Astrocyte (in vitro differentiated cells and primary cell): ENCODE measurements around the gene PTPRD. TPM values are rescaled to one million over a fixed set of nuclear protein-coding genes. Genes with fewer than 3 reads are reported as not detected.

Experiments
- DNase-seq: peaks from one replicate; pipeline ENCODE4 v3.0.0-alpha.2; 2010; ENCODE audit warnings: low read depth
- FAIRE-seq: peaks from 2 replicates; lab custom pipeline; 2011; peaks lifted over from hg19 to GRCh38; lab: Jason Lieb, UNC
- H2AFZ ChIP-seq: 2 replicates; pipeline ENCODE4 v1.6.0; 2012; ENCODE audit warnings: low read depth, low read length, inconsistent platforms
- H3K27ac ChIP-seq: 2 replicates; pipeline ENCODE4 v1.5.1; 2011; ENCODE audit warnings: low read depth, low read length, inconsistent platforms
- H3K27me3 ChIP-seq: 2 replicates; pipeline ENCODE4 v1.6.0; 2011; ENCODE audit warnings: low read length, inconsistent platforms; ENCODE audit not compliant: insufficient read depth
- H3K36me3 ChIP-seq: 2 replicates; pipeline ENCODE4 v1.5.1; 2011; ENCODE audit warnings: low read length, inconsistent platforms; ENCODE audit not compliant: insufficient read depth
- H3K4me1 ChIP-seq: 2 replicates; pipeline ENCODE4 v1.5.1; 2011; ENCODE audit warnings: low read length, inconsistent platforms; ENCODE audit not compliant: insufficient read depth
- H3K4me2 ChIP-seq: 2 replicates; pipeline ENCODE4 v1.6.0; 2012; ENCODE audit warnings: low read length, inconsistent platforms
- H3K4me3 ChIP-seq: 2 replicates; pipeline ENCODE4 v1.5.1; 2011; ENCODE audit warnings: low read depth, mild to moderate bottlenecking, low read length, inconsistent platforms; ENCODE audit not compliant: insufficient read depth
- H3K79me2 ChIP-seq: 2 replicates; pipeline ENCODE4 v1.6.0; 2012; ENCODE audit warnings: mild to moderate bottlenecking, low read length, inconsistent platforms; ENCODE audit not compliant: insufficient read depth
- H3K9ac ChIP-seq: 2 replicates; pipeline ENCODE4 v1.6.0; 2012; ENCODE audit warnings: mild to moderate bottlenecking, low read length, inconsistent platforms
- H3K9me3 ChIP-seq: 2 replicates; pipeline ENCODE4 v1.5.1; 2012; ENCODE audit warnings: low read depth, mild to moderate bottlenecking, low read length, inconsistent platforms; ENCODE audit not compliant: insufficient read depth
- H4K20me1 ChIP-seq: 2 replicates; pipeline ENCODE4 v1.6.0; 2012; ENCODE audit warnings: low read length, inconsistent platforms; ENCODE audit not compliant: insufficient read depth
- H3K27ac Mint-ChIP-seq: one replicate; pipeline ENCODE4 v1.8.0; 2021; ENCODE audit warnings: mild to moderate bottlenecking, mixed read lengths; ENCODE audit not compliant: unreplicated experiment
- H3K27me3 Mint-ChIP-seq: one replicate; pipeline ENCODE4 v1.8.0; 2021; ENCODE audit warnings: low read depth, mixed read lengths; ENCODE audit not compliant: unreplicated experiment
- H3K36me3 Mint-ChIP-seq: one replicate; pipeline ENCODE4 v1.8.0; 2021; ENCODE audit warnings: low read depth, mixed read lengths; ENCODE audit not compliant: unreplicated experiment
- H3K4me1 Mint-ChIP-seq: one replicate; pipeline ENCODE4 v1.8.0; 2021; ENCODE audit warnings: low read depth, mixed read lengths; ENCODE audit not compliant: unreplicated experiment
- H3K4me3 Mint-ChIP-seq: one replicate; pipeline ENCODE4 v1.8.0; 2021; ENCODE audit warnings: mild to moderate bottlenecking, moderate library complexity, mixed read lengths; ENCODE audit not compliant: unreplicated experiment
- H3K9me3 Mint-ChIP-seq: one replicate; pipeline ENCODE4 v1.8.0; 2021; ENCODE audit warnings: mild to moderate bottlenecking, mixed read lengths; ENCODE audit not compliant: unreplicated experiment
- EZH2 ChIP-seq: IDR thresholded peaks from 2 replicates; pipeline ENCODE4 v1.6.1; 2012; ENCODE audit warnings: mild to moderate bottlenecking, low read length, inconsistent platforms; ENCODE audit not compliant: insufficient read depth
- total RNA-seq: library from RNA; stranded (reverse); gene quantifications from 2 replicates; pipeline ENCODE4 v1.2.1, GENCODE V29; 2021
- TF ChIP-seq, protein P1 (sequence below): IDR thresholded peaks from 2 replicates; pipeline ENCODE4 v1.5.1; 2011; ENCODE audit warnings: low read depth, mild to moderate bottlenecking, inconsistent platforms, low read length, moderate library complexity; ENCODE audit not compliant: insufficient read depth

PTPRD gene
- total RNA-seq, 1 donor from 2014 or later = 88.1 TPM

- TF ChIP-seq EZH2 = no peak
- TF ChIP-seq, protein P1, sequence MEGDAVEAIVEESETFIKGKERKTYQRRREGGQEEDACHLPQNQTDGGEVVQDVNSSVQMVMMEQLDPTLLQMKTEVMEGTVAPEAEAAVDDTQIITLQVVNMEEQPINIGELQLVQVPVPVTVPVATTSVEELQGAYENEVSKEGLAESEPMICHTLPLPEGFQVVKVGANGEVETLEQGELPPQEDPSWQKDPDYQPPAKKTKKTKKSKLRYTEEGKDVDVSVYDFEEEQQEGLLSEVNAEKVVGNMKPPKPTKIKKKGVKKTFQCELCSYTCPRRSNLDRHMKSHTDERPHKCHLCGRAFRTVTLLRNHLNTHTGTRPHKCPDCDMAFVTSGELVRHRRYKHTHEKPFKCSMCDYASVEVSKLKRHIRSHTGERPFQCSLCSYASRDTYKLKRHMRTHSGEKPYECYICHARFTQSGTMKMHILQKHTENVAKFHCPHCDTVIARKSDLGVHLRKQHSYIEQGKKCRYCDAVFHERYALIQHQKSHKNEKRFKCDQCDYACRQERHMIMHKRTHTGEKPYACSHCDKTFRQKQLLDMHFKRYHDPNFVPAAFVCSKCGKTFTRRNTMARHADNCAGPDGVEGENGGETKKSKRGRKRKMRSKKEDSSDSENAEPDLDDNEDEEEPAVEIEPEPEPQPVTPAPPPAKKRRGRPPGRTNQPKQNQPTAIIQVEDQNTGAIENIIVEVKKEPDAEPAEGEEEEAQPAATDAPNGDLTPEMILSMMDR = no peak
- no peak overlapping the region for H3K9ac ChIP-seq
- FAIRE-seq (no peak), DNase-seq (no peak)
- H3K27me3 ChIP-seq = no peaks in the 10 kb centered on the region
- H3K27me3 Mint-ChIP-seq = no peaks in the 10 kb centered on the region
- no peaks in the 10 kb centered on the region for H3K36me3 Mint-ChIP-seq
- H2AFZ ChIP-seq = no peak overlapping the region
- H3K9me3 Mint-ChIP-seq = no peaks in the 10 kb centered on the region
- no peak overlapping the region for H3K4me3 ChIP-seq
- H3K4me2 ChIP-seq = no peak overlapping the region
- H3K79me2 ChIP-seq = no peaks in the 10 kb centered on the region
- no peaks in the 10 kb centered on the region for H3K9me3 ChIP-seq
- H3K4me3 Mint-ChIP-seq = no peak overlapping the region
- H4K20me1 ChIP-seq = no peaks in the 10 kb centered on the region
- peaks cover 11% of the 10 kb centered on the region for H3K4me1 ChIP-seq
- no peaks in the 10 kb centered on the region for H3K36me3 ChIP-seq
- H3K27ac Mint-ChIP-seq = peak overlapping the region; percentile 77
- H3K4me1 Mint-ChIP-seq = peaks cover 41% of the 10 kb centered on the region
- no peak overlapping the region for H3K27ac ChIP-seq
Observed at GRCh38 chr9:8732367-8733075, 1880.3 kb downstream of the PTPRD start.

GRCh38 chr9:8730618-8731017 lies 1882.2 kb downstream of the PTPRD start:
- Histone ChIP-seq H3K27ac (no peak overlapping the region), H3K9me3 (no peaks in the 10 kb centered on the region), H3K4me1 (peaks cover 11% of the 10 kb centered on the region), H2AFZ (no peak overlapping the region), H4K20me1 (no peaks in the 10 kb centered on the region), H3K79me2 (no peaks in the 10 kb centered on the region), H3K9ac (no peak overlapping the region), H3K27me3 (no peaks in the 10 kb centered on the region), H3K4me2 (no peak overlapping the region), H3K36me3 (no peaks in the 10 kb centered on the region), H3K4me3 (no peak overlapping the region)
- DNase-seq (no peak), FAIRE-seq (no peak)
- H3K36me3 Mint-ChIP-seq = no peaks in the 10 kb centered on the region
- TF ChIP-seq EZH2 = no peak
- TF ChIP-seq, protein P1 = no peak
- no peaks in the 10 kb centered on the region for H3K9me3 Mint-ChIP-seq
- H3K27ac Mint-ChIP-seq = peak overlapping the region; percentile 90
- no peak overlapping the region for H3K4me3 Mint-ChIP-seq
- no peaks in the 10 kb centered on the region for H3K27me3 Mint-ChIP-seq
- peaks cover 49% of the 10 kb centered on the region for H3K4me1 Mint-ChIP-seq

DNA sequence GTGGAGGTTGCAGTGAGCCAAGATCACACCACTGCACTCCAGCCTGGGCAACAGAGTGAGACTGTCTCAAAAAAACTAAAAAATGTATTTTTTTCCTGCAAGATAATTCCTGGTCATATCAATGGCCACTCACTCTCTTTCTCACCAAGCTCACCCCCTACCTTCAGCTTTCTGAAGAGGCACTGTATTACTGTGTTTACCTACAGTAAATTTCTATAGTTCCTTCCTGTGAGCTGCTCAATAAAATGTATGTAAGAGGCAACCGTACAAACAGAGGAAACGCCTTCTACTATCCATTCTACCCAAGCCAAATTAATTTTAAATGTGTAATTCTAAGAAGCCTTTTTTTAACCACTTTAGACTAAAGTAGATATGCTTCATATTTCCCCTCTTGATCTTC lies 1883.9 kb downstream of the PTPRD start:
- no peak for TF ChIP-seq EZH2
- TF ChIP-seq, protein P1 = no peak

More for the DNA sequence above, 1883.9 kb downstream of the PTPRD start:
- peaks cover 43% of the 10 kb centered on the region for H3K4me1 Mint-ChIP-seq
- no peaks in the 10 kb centered on the region for H3K36me3 ChIP-seq
- no peaks in the 10 kb centered on the region for H3K79me2 ChIP-seq
- H3K27ac Mint-ChIP-seq = no peak overlapping the region
- H3K27ac ChIP-seq = no peak overlapping the region
- no peaks in the 10 kb centered on the region for H3K9me3 ChIP-seq
- no peak overlapping the region for H2AFZ ChIP-seq
- no peaks in the 10 kb centered on the region for H3K27me3 Mint-ChIP-seq
- no peaks in the 10 kb centered on the region for H3K9me3 Mint-ChIP-seq
- H3K27me3 ChIP-seq = no peaks in the 10 kb centered on the region
- no peaks in the 10 kb centered on the region for H4K20me1 ChIP-seq
- no peak for FAIRE-seq
- H3K9ac ChIP-seq = no peak overlapping the region
- H3K4me1 ChIP-seq = peaks cover 8% of the 10 kb centered on the region
- DNase-seq = no peak
- H3K4me2 ChIP-seq = no peak overlapping the region
- no peaks in the 10 kb centered on the region for H3K36me3 Mint-ChIP-seq
- H3K4me3 Mint-ChIP-seq = no peak overlapping the region
- H3K4me3 ChIP-seq = no peak overlapping the region
